ENCODE measurements around the gene TRIM14. TPM values are rescaled to one million over a fixed set of nuclear protein-coding genes. Genes with fewer than 3 reads are reported as not detected.

TRIM14 gene
- total and polyA plus RNA-seq, 2 of the 13 experiments (the other 11 are each of a cell fraction or from before 2014, with no cell fraction given), result 9.2 to 13.0 TPM

- peak; percentile 12; the same call in 1 of the 2 replicates for TF ChIP-seq ZNF609 (CRISPR knock-in tag; IDR thresholded peaks at IDR 0.05; ENCODE audit: borderline replicate concordance)
- no peak for TF ChIP-seq EZH2 (conservative IDR thresholded peaks at IDR 0.05; ENCODE audit: low read depth, low read length)
- TF ChIP-seq ZBTB1 (CRISPR knock-in tag; IDR thresholded peaks at IDR 0.05; ENCODE audit: borderline replicate concordance), result no peak
- no peak for TF ChIP-seq REL (CRISPR knock-in tag; conservative IDR thresholded peaks at IDR 0.05)
- TF ChIP-seq ZNF607 (CRISPR knock-in tag; IDR thresholded peaks at IDR 0.05; ENCODE audit: borderline replicate concordance), result peak; percentile 53; the same call in 1 of the 2 replicates
- no peak; the same call in 1 of the 2 replicates for TF ChIP-seq ZNF784 (CRISPR knock-in tag; IDR thresholded peaks at IDR 0.05; ENCODE audit: borderline replicate concordance)
- peak; percentile 74; the same call in 1 of the 2 replicates for TF ChIP-seq KLF9 (CRISPR knock-in tag; IDR thresholded peaks at IDR 0.05; ENCODE audit: low read depth)
- no peak; the same call in 1 of the 2 replicates for TF ChIP-seq MIER3 (CRISPR knock-in tag; IDR thresholded peaks at IDR 0.05; ENCODE audit: borderline replicate concordance)
- TF ChIP-seq CSRNP1 (CRISPR knock-in tag; IDR thresholded peaks at IDR 0.05), result peak; percentile 94
- TF ChIP-seq ZNF574 (CRISPR knock-in tag; IDR thresholded peaks at IDR 0.05), result peak; percentile 69; the same call in 1 of the 2 replicates
- TF ChIP-seq TBX2 (CRISPR knock-in tag; IDR thresholded peaks at IDR 0.05; ENCODE audit: borderline replicate concordance), result peak; percentile 63; the same call in 1 of the 2 replicates
- TF ChIP-seq HCFC1 (IDR thresholded peaks at IDR 0.05; ENCODE audit: low read depth, low read length), result no peak
- TF ChIP-seq ZNF20 (CRISPR knock-in tag; IDR thresholded peaks at IDR 0.05), result no peak
- no peak for TF ChIP-seq ONECUT2 (CRISPR knock-in tag; IDR thresholded peaks at IDR 0.05)
- no peak for TF ChIP-seq MAFF (IDR thresholded peaks at IDR 0.05; ENCODE audit: low read depth, low read length)
- TF ChIP-seq NFKBIZ (CRISPR knock-in tag; IDR thresholded peaks at IDR 0.05), result no peak
- no peak for TF ChIP-seq HMG20B (CRISPR knock-in tag; conservative IDR thresholded peaks at IDR 0.05)
- TF ChIP-seq TRIM24 (CRISPR knock-in tag; IDR thresholded peaks at IDR 0.05), result no peak
- no peak; the same call in 1 of the 2 replicates for TF ChIP-seq ZNF878 (CRISPR knock-in tag; IDR thresholded peaks at IDR 0.05)
Measured at GRCh38 chr9:98118640-98119601, at the start of gene TRIM14 (continued).

Data from HepG2 (cell line).